ENCODE results near the gene ASPSCR1. TPM values are rescaled to one million over a fixed set of nuclear protein-coding genes. Genes with fewer than 3 reads are reported as not detected.

ASPSCR1 gene
- total and polyA plus RNA-seq, 2 of the 13 experiments (the other 11 are each of a cell fraction or from before 2014, with no cell fraction given), result 274 to 314 TPM

- TF ChIP-seq ZNF564 (CRISPR knock-in tag; IDR thresholded peaks at IDR 0.05) (no peak), FOXJ3 (CRISPR knock-in tag; IDR thresholded peaks at IDR 0.05; ENCODE audit: borderline replicate concordance) (no peak), RFXANK (CRISPR knock-in tag; IDR thresholded peaks at IDR 0.05) (peak; percentile 69; the same call in 1 of the 2 replicates), RFX3 (CRISPR knock-in tag; IDR thresholded peaks at IDR 0.05) (no peak), ATF4 (CRISPR knock-in tag; IDR thresholded peaks at IDR 0.05) (no peak), PATZ1 (CRISPR knock-in tag; IDR thresholded peaks at IDR 0.05) (peak; percentile 36; the same call in 1 of the 2 replicates), HDAC2 (CRISPR knock-in tag; IDR thresholded peaks at IDR 0.05) (no peak), ZNF142 (CRISPR knock-in tag; IDR thresholded peaks at IDR 0.05) (no peak), ZNF7 (CRISPR knock-in tag; IDR thresholded peaks at IDR 0.05) (no peak), MLLT10 (CRISPR knock-in tag; IDR thresholded peaks at IDR 0.05) (no peak), MED1 (CRISPR knock-in tag; IDR thresholded peaks at IDR 0.05) (peak; percentile 9; the same call in 1 of the 2 replicates), DMTF1 (CRISPR knock-in tag; IDR thresholded peaks at IDR 0.05) (no peak), ZC3H13 (CRISPR knock-in tag; IDR thresholded peaks at IDR 0.05) (no peak; the same call in 1 of the 2 replicates), ZNF800 (CRISPR knock-in tag; IDR thresholded peaks at IDR 0.05) (no peak), POLR2AphosphoS2 (IDR thresholded peaks at IDR 0.05; ENCODE audit: low read depth, low read length) (peak; percentile 69; the same call in 1 of the 2 replicates), ZNF749 (CRISPR knock-in tag; IDR thresholded peaks at IDR 0.05; ENCODE audit: borderline replicate concordance) (no peak), MED13 (CRISPR knock-in tag; IDR thresholded peaks at IDR 0.05) (no peak)
These were observed 45.6 kb downstream of the ASPSCR1 start, which contains the start of gene LRRC45 (continued) for GRCh38 chr17:82022981-82023446.
